ENCODE measurements around the gene ERC2.

DNA sequence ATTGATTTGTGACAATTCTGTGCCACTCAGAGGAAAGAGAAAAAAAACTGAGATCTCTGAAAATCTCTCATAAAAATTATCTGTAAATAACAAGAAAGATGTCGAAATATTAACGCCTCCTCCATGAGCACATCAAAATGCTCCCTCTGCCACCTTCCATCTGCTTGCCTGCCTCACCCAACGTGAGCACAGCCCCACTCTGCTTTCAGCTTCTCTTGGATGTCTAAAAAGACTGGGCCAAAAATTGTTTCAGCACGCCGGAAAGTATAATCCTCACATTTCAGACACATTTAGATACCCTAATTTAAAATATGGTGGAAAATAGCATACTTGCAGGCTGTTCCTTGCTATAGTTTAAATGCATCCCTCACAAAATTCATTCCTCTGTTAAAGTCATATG is 57.1 kb downstream of the ERC2 start:
- TF ChIP-seq POLR2AphosphoS5 (IDR thresholded peaks at IDR 0.05; ENCODE audit: low read depth, low read length) (no peak), TAF1 (IDR thresholded peaks at IDR 0.05; ENCODE audit: low read depth, low read length) (no peak)
